Measurements from ENCODE around the gene RUSF1. TPM values are rescaled to one million over a fixed set of nuclear protein-coding genes. Genes with fewer than 3 reads are reported as not detected.
A peak's percentile ranks its signal among the peaks of the same experiment; 100 is the strongest.

RUSF1 gene
- total RNA-seq, 1 experiment from 2014 or later, result 59.3 TPM

DNA sequence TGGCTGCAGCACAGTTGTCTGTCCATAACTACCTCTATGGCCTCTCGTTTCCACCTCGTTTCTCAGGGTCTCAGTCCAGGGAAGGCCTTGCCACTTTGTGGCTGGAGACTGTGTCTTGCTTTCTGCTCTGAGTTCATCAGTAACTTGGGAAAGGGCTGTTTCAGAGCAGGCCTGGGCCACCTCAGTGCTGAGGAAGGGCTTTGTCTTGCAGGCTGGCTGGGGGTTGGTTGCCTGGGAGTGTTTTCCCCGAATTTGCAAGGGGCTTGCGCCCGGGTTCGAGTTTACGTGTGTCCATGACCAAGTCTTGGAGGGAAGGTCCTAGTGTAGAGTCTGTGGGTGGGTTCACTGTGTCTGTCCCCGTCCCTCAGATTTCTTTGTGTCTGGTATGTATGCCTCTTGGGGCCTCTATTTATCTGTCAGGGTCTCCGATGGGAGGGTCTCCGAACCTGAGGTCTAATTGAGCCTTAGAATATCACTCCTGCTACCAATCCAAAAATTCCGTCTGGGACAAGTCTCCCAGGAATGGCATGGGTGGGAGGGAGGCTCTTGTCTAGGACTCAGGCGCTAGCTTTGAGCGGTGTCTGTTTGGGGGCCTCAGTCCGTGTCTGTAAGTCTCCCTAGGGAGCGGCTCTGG is 36.8 kb downstream of the RUSF1 start:
- H3K4me1 ChIP-seq (ENCODE audit: control insufficient read depth in 1 of 2, insufficient read depth in 2 of 2, low read length in 2 of 2), result peaks cover 9 to 22% of the 10 kb centered on the region in 2 experiments
- no peak for DNase-seq (ENCODE audit: low read depth, low spot score)
- intact Hi-C loops (cut with micrococcal nuclease), result loop anchor here (5.0 kb wide), 1 partner anchor 226 kb away; no protein-coding TSS in a partner anchor
- ATAC-seq, result no peak
- H3K36me3 ChIP-seq (ENCODE audit: control insufficient read depth in 1 of 2, insufficient read depth in 2 of 2, low read length in 2 of 2), result no peaks in the 10 kb centered on the region
- H3K9me3 ChIP-seq (ENCODE audit: control insufficient read depth in 1 of 2, insufficient read depth in 1 of 2, low read depth in 1 of 2, low read length in 2 of 2), result no peaks in the 10 kb centered on the region
- CTCF ChIA-PET, result interaction anchor here (1.0 kb wide), 1 partner anchor 11 kb away, joined by 8 read pairs; no protein-coding TSS in a partner anchor
- POLR2A ChIA-PET, result interaction anchor here (1.2 kb wide), 1 partner anchor 16 kb away, joined by 3 read pairs; no protein-coding TSS in a partner anchor
- BruUV-seq (replicated peaks), result no TSS peak
- H2AFZ ChIP-seq (ENCODE audit: low read depth, low read length, poor library complexity, severe bottlenecking), result peak overlapping the region; percentile 68
- RAD21 ChIA-PET (ENCODE audit: low non-redundant PET in 1 of 2, low total read pairs in 2 of 2, uncharacterized antibody in 2 of 2, unreplicated experiment in 2 of 2), result no interaction called here
- H3K4me3 ChIP-seq (replicated peaks in 1 of 2; ENCODE audit: low read depth in 1 of 2, low read length in 2 of 2), result peak overlapping the region; percentile 66 to 72
- H3K9me2 ChIP-seq (ENCODE audit: insufficient read depth), result no peaks in the 10 kb centered on the region
- H3K9ac ChIP-seq (ENCODE audit: low read length), result peak overlapping the region; percentile 52
- TF ChIP-seq ZNF274 (IDR thresholded peaks at IDR 0.05; ENCODE audit: low read depth, low read length), result no peak
- no peak for TF ChIP-seq SIN3A (IDR thresholded peaks at IDR 0.05; ENCODE audit: low read depth)
- TF ChIP-seq ATF3 (IDR thresholded peaks at IDR 0.05), result no peak
- no peaks in the 10 kb centered on the region for H3K79me2 ChIP-seq (ENCODE audit: insufficient read depth, low read length)
- H4K20me1 ChIP-seq (ENCODE audit: insufficient read depth), result no peaks in the 10 kb centered on the region
- peak overlapping the region; percentile 98 for H3K4me2 ChIP-seq (ENCODE audit: low read length)
- no peaks in the 10 kb centered on the region for H3K27me3 ChIP-seq (ENCODE audit: insufficient read depth, low read length)
- peak overlapping the region; percentile 34; the same call in 1 of the 2 replicates for H3K27ac ChIP-seq (ENCODE audit: low read depth, low read length)

DNA sequence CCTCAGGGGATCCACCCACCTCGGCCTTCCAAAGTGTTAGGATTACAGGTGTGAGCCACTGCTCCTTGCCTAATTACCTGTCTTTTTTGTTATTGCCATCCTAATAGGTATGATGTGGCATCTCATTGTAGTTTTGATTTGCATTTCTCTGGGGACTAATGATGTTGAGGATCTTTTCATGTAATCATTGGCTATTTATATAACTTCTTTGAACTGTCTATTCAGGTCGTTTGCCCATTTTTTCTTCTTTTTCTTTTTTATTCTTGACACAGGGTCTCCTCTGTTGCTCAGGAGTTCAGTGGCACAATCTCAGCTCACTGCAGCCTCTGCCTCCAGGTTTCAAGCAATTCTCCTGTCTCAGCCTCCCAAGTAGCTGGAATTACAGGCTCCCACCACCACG is 37.6 kb downstream of the RUSF1 start:
- Histone ChIP-seq H2AFZ (ENCODE audit: low read depth, low read length, poor library complexity, severe bottlenecking) (no peak overlapping the region), H3K27ac (ENCODE audit: low read depth, low read length) (no peak overlapping the region), H3K36me3 (ENCODE audit: control insufficient read depth in 1 of 2, insufficient read depth in 2 of 2, low read length in 2 of 2) (no peaks in the 10 kb centered on the region), H4K20me1 (ENCODE audit: insufficient read depth) (no peaks in the 10 kb centered on the region), H3K9me3 (ENCODE audit: control insufficient read depth in 1 of 2, insufficient read depth in 1 of 2, low read depth in 1 of 2, low read length in 2 of 2) (no peaks in the 10 kb centered on the region), H3K9ac (ENCODE audit: low read length) (no peak overlapping the region), H3K79me2 (ENCODE audit: insufficient read depth, low read length) (no peaks in the 10 kb centered on the region), H3K27me3 (ENCODE audit: insufficient read depth, low read length) (no peaks in the 10 kb centered on the region), H3K4me3 (replicated peaks in 1 of 2; ENCODE audit: low read depth in 1 of 2, low read length in 2 of 2) (no peak overlapping the region), H3K9me2 (ENCODE audit: insufficient read depth) (no peaks in the 10 kb centered on the region), H3K4me1 (ENCODE audit: control insufficient read depth in 1 of 2, insufficient read depth in 2 of 2, low read length in 2 of 2) (peaks cover 9 to 20% of the 10 kb centered on the region in 2 experiments), H3K4me2 (ENCODE audit: low read length) (no peak overlapping the region)
- intact Hi-C loops (cut with micrococcal nuclease), result loop anchor here (5.0 kb wide), 1 partner anchor 227 kb away; no protein-coding TSS in a partner anchor
- POLR2A ChIA-PET, result interaction anchor here (1.2 kb wide), 1 partner anchor 15 kb away, joined by 3 read pairs; no protein-coding TSS in a partner anchor
- DNase-seq (ENCODE audit: low read depth, low spot score) (no peak), ATAC-seq (no peak)
- TF ChIP-seq, protein P1, sequence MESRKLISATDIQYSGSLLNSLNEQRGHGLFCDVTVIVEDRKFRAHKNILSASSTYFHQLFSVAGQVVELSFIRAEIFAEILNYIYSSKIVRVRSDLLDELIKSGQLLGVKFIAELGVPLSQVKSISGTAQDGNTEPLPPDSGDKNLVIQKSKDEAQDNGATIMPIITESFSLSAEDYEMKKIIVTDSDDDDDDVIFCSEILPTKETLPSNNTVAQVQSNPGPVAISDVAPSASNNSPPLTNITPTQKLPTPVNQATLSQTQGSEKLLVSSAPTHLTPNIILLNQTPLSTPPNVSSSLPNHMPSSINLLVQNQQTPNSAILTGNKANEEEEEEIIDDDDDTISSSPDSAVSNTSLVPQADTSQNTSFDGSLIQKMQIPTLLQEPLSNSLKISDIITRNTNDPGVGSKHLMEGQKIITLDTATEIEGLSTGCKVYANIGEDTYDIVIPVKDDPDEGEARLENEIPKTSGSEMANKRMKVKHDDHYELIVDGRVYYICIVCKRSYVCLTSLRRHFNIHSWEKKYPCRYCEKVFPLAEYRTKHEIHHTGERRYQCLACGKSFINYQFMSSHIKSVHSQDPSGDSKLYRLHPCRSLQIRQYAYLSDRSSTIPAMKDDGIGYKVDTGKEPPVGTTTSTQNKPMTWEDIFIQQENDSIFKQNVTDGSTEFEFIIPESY (IDR thresholded peaks at IDR 0.05; ENCODE audit: extremely low read depth, insufficient replicate concordance, low read length), result no peak
- no peak for TF ChIP-seq ATF3 (IDR thresholded peaks at IDR 0.05)
- no peak for TF ChIP-seq CEBPB (IDR thresholded peaks at IDR 0.05; ENCODE audit: low read depth)
- TF ChIP-seq EGR1 (IDR thresholded peaks at IDR 0.05; ENCODE audit: low read depth), result no peak
- TF ChIP-seq TCF7L2 (IDR thresholded peaks at IDR 0.05; ENCODE audit: borderline replicate concordance, extremely low read depth, insufficient read depth, insufficient read length), result no peak
- TF ChIP-seq SRF (IDR thresholded peaks at IDR 0.05; ENCODE audit: low read depth), result no peak
- TF ChIP-seq EZH2phosphoT487 (IDR thresholded peaks at IDR 0.05; ENCODE audit: borderline replicate concordance), result no peak
- TF ChIP-seq POLR2AphosphoS5 (IDR thresholded peaks at IDR 0.05; ENCODE audit: low read depth, low read length), result no peak
- TF ChIP-seq SP1 (IDR thresholded peaks at IDR 0.05; ENCODE audit: low read depth), result no peak
- no peak for TF ChIP-seq FOSL1 (IDR thresholded peaks at IDR 0.05; ENCODE audit: low read depth)
- no peak for TF ChIP-seq RAD21 (IDR thresholded peaks at IDR 0.05; ENCODE audit: low read depth)
- TF ChIP-seq ZFX (IDR thresholded peaks at IDR 0.05), result no peak
- RAD21 ChIA-PET (ENCODE audit: low non-redundant PET in 1 of 2, low total read pairs in 2 of 2, uncharacterized antibody in 2 of 2, unreplicated experiment in 2 of 2), result no interaction called here
- CTCF ChIA-PET, result no interaction called here
- no TSS peak for BruUV-seq (replicated peaks)

All from HCT116 (cell line).